GM23338 (cell line): Measurements from ENCODE around the gene SLC35G1. TPM values are rescaled to one million over a fixed set of nuclear protein-coding genes. Genes with fewer than 3 reads are reported as not detected.

ENCODE experiments used
- ATAC-seq: fragments of 200-7000 bp; cut with Tn5 transposase; 3 replicates; pipeline ENCODE4 v1.9.1; 2020
- DNase-seq: peaks from one replicate; pipeline ENCODE4 v3.0.0-alpha.2; 2015; ENCODE audit warnings: low spot score
- H2AFZ ChIP-seq: fragments of 200-600 bp; sonication (generic); 2 replicates; pipeline ENCODE4 v1.8.0; 2016; ENCODE audit warnings: antibody characterized with exemption, mild to moderate bottlenecking, moderate library complexity
- H3F3A ChIP-seq: fragments of 200-600 bp; sonication (generic); replicated peaks from 2 replicates; pipeline ENCODE4 v1.8.0; 2017; ENCODE audit warnings: antibody characterized with exemption, mixed run types, low read depth
- H3K27ac ChIP-seq: fragments of 200-600 bp; sonication (generic); 2 replicates; pipeline ENCODE4 v1.6.1; 2016; ENCODE audit warnings: low read depth
- H3K27me3 ChIP-seq: fragments of 200-600 bp; sonication (generic); 2 replicates; pipeline ENCODE4 v1.8.0; 2016; ENCODE audit warnings: mild to moderate bottlenecking, mixed run types, moderate library complexity; ENCODE audit not compliant: insufficient read depth
- H3K36me3 ChIP-seq: fragments of 200-600 bp; sonication (generic); 2 replicates; pipeline ENCODE4 v1.8.0; 2016; ENCODE audit warnings: mild to moderate bottlenecking; ENCODE audit not compliant: insufficient read depth
- H3K4me1 ChIP-seq: fragments of 200-600 bp; sonication (generic); 2 replicates; pipeline ENCODE4 v1.8.0; 2016; ENCODE audit warnings: mild to moderate bottlenecking, moderate library complexity; ENCODE audit not compliant: insufficient read depth
- H3K4me2 ChIP-seq: fragments of 200-600 bp; sonication (generic); 2 replicates; pipeline ENCODE4 v1.7.1; 2017; ENCODE audit warnings: mixed run types
- H3K4me3 ChIP-seq: fragments of 200-600 bp; sonication (generic); 2 replicates; pipeline ENCODE4 v1.6.1; 2016; ENCODE audit warnings: mixed run types
- H3K79me2 ChIP-seq: fragments of 200-600 bp; sonication (generic); replicated peaks from 2 replicates; pipeline ENCODE4 v1.8.0; 2017; ENCODE audit warnings: mild to moderate bottlenecking; ENCODE audit not compliant: insufficient read depth
- H3K9me2 ChIP-seq: fragments of 200-600 bp; sonication (generic); 2 replicates; pipeline ENCODE4 v1.8.0; 2017; ENCODE audit not compliant: insufficient read depth
- H4K20me1 ChIP-seq: fragments of 200-600 bp; sonication (generic); replicated peaks from 2 replicates; pipeline ENCODE4 v1.8.0; 2017; ENCODE audit warnings: mild to moderate bottlenecking; ENCODE audit not compliant: insufficient read depth
- H3K27ac Mint-ChIP-seq: 2 replicates; pipeline ENCODE4 v1.8.0; 2020; ENCODE audit warnings: inconsistent platforms, mild to moderate bottlenecking, moderate library complexity, mixed read lengths
- H3K27me3 Mint-ChIP-seq: 3 replicates; pipeline ENCODE4 v1.8.0; 2022; ENCODE audit warnings: low read depth, mild to moderate bottlenecking, moderate library complexity, mixed read lengths, inconsistent platforms; ENCODE audit not compliant: insufficient read depth, poor library complexity
- H3K36me3 Mint-ChIP-seq: 3 replicates; pipeline ENCODE4 v1.8.0; 2021; ENCODE audit warnings: low read depth, mild to moderate bottlenecking, inconsistent platforms, moderate library complexity, mixed read lengths
- H3K4me1 Mint-ChIP-seq: 3 replicates; pipeline ENCODE4 v1.8.0; 2020; ENCODE audit warnings: mild to moderate bottlenecking, inconsistent platforms, mixed read lengths
- H3K4me3 Mint-ChIP-seq: 3 replicates; pipeline ENCODE4 v1.8.0; 2021; ENCODE audit warnings: moderate library complexity, mild to moderate bottlenecking, inconsistent platforms, mixed read lengths
- H3K9me3 Mint-ChIP-seq: 3 replicates; pipeline ENCODE4 v1.8.0; 2020; ENCODE audit warnings: moderate library complexity, mild to moderate bottlenecking, inconsistent platforms, mixed read lengths
- CREB1 ChIP-seq: fragments of 250-450 bp; sonication (Bioruptor Pico); IDR thresholded peaks from 2 replicates; pipeline ENCODE4 v1.5.0; 2020; ENCODE audit warnings: low read depth, mild to moderate bottlenecking, moderate library complexity
- EZH2 ChIP-seq: fragments of 200-600 bp; sonication (generic); IDR thresholded peaks from one replicate; pipeline ENCODE4 v1.8.0; 2017; ENCODE audit warnings: antibody characterized with exemption, mild to moderate bottlenecking, low read depth; ENCODE audit not compliant: unreplicated experiment
- EZH2phosphoT487 ChIP-seq: fragments of 200-600 bp; sonication (generic); IDR thresholded peaks from one replicate; pipeline ENCODE4 v1.8.1; 2018; ENCODE audit warnings: antibody characterized with exemption; ENCODE audit not compliant: unreplicated experiment
- JUNB ChIP-seq: IDR thresholded peaks from one replicate; pipeline ENCODE4 v1.6.1; 2016; ENCODE audit warnings: antibody characterized with exemption; ENCODE audit not compliant: unreplicated experiment
- NANOG ChIP-seq: IDR thresholded peaks from 2 replicates; pipeline ENCODE4 v1.6.1; 2016; ENCODE audit warnings: antibody characterized with exemption, borderline replicate concordance
- POLR2AphosphoS5 ChIP-seq: IDR thresholded peaks from 2 replicates; pipeline ENCODE4 v1.6.1; 2016; ENCODE audit warnings: antibody characterized with exemption, low read depth
- STAT1 ChIP-seq: IDR thresholded peaks from one replicate; pipeline ENCODE4 v1.6.1; 2016; ENCODE audit warnings: antibody characterized with exemption; ENCODE audit not compliant: unreplicated experiment
- ZNF114 ChIP-seq: fragments of 250-450 bp; sonication (Bioruptor Pico); IDR thresholded peaks from 2 replicates; pipeline ENCODE4 v1.5.0; 2020; ENCODE audit warnings: mild to moderate bottlenecking, moderate library complexity
- ZNF331 ChIP-seq: fragments of 250-450 bp; sonication (Bioruptor Pico); IDR thresholded peaks from 2 replicates; pipeline ENCODE4 v1.5.0; 2020; ENCODE audit warnings: low read depth, mild to moderate bottlenecking, moderate library complexity
- polyA plus RNA-seq: library from polyadenylated mRNA; unstranded; fragments of >200 nt; fragmentation: Nextera tagmentation; extraction: Ambion mirVana; gene quantifications from 2 replicates; pipeline ENCODE4 v1.2.1, GENCODE V29; 2016
- total RNA-seq: library from RNA; depleted of rRNA; stranded (reverse); fragments of >200 nt; shearing (Covaris generic); gene quantifications from 2 replicates; pipeline ENCODE4 v1.2.3, GENCODE V29; 2014
- TF ChIP-seq, protein P1 (sequence below), 2 experiments: fragments of 200-600 bp in 1 of 2; sonication (generic) in 1 of 2; conservative IDR thresholded peaks; 2 replicates each; pipeline versions ENCODE4 v1.5.1 to v1.6.1; 2016 to 2017; ENCODE audit warnings: antibody characterized with exemption in 2 of 2, low read depth in 2 of 2, mild to moderate bottlenecking in 2 of 2, moderate library complexity in 1 of 2
- TF ChIP-seq, protein P2 (sequence below): IDR thresholded peaks from one replicate; pipeline ENCODE4 v1.6.1; 2018; ENCODE audit warnings: antibody characterized with exemption; ENCODE audit not compliant: unreplicated experiment
- TF ChIP-seq, protein P3 (sequence below): fragments of 250-450 bp; sonication (Bioruptor Pico); IDR thresholded peaks from 2 replicates; pipeline ENCODE4 v1.5.0; 2020; ENCODE audit warnings: mild to moderate bottlenecking, moderate library complexity
- TF ChIP-seq, protein P4 (sequence below): IDR thresholded peaks from 2 replicates; pipeline ENCODE4 v1.6.1; 2016; ENCODE audit warnings: antibody characterized with exemption

Gene SLC35G1
- total and polyA plus RNA-seq, 2 experiments from 2014 or later = 3.9 to 4.1 TPM

DNA sequence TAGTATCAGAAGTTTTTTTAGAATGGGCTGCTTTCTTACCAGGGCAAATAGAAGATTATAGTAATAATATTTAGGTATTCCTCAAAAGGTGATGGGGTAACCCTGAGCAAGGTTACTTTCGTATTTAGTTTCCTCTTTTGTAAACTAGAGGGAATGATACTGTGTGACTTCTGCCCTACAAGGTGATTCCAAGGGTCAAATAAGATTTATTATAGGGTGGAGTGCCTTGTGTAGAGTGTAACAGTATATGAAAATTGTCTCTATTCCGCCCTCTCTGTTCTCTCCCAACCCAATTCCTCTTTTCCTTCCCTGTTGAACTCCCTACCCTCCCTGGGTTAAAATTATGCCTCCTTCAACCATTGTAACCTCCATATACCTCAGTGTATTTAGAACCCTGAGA, 5.3 kb downstream of the SLC35G1 start:
- TF ChIP-seq EZH2phosphoT487 (no peak), ZNF331 (no peak), POLR2AphosphoS5 (no peak), NANOG (no peak), STAT1 (no peak), ZNF114 (CRISPR knock-in tag) (no peak), EZH2 (no peak), JUNB (no peak), CREB1 (CRISPR knock-in tag) (no peak)
- TF ChIP-seq, protein P1, sequence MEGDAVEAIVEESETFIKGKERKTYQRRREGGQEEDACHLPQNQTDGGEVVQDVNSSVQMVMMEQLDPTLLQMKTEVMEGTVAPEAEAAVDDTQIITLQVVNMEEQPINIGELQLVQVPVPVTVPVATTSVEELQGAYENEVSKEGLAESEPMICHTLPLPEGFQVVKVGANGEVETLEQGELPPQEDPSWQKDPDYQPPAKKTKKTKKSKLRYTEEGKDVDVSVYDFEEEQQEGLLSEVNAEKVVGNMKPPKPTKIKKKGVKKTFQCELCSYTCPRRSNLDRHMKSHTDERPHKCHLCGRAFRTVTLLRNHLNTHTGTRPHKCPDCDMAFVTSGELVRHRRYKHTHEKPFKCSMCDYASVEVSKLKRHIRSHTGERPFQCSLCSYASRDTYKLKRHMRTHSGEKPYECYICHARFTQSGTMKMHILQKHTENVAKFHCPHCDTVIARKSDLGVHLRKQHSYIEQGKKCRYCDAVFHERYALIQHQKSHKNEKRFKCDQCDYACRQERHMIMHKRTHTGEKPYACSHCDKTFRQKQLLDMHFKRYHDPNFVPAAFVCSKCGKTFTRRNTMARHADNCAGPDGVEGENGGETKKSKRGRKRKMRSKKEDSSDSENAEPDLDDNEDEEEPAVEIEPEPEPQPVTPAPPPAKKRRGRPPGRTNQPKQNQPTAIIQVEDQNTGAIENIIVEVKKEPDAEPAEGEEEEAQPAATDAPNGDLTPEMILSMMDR (conservative IDR thresholded peaks at IDR 0.05; ENCODE audit: low read depth in 2 of 2) = no peak
- TF ChIP-seq, protein P2, sequence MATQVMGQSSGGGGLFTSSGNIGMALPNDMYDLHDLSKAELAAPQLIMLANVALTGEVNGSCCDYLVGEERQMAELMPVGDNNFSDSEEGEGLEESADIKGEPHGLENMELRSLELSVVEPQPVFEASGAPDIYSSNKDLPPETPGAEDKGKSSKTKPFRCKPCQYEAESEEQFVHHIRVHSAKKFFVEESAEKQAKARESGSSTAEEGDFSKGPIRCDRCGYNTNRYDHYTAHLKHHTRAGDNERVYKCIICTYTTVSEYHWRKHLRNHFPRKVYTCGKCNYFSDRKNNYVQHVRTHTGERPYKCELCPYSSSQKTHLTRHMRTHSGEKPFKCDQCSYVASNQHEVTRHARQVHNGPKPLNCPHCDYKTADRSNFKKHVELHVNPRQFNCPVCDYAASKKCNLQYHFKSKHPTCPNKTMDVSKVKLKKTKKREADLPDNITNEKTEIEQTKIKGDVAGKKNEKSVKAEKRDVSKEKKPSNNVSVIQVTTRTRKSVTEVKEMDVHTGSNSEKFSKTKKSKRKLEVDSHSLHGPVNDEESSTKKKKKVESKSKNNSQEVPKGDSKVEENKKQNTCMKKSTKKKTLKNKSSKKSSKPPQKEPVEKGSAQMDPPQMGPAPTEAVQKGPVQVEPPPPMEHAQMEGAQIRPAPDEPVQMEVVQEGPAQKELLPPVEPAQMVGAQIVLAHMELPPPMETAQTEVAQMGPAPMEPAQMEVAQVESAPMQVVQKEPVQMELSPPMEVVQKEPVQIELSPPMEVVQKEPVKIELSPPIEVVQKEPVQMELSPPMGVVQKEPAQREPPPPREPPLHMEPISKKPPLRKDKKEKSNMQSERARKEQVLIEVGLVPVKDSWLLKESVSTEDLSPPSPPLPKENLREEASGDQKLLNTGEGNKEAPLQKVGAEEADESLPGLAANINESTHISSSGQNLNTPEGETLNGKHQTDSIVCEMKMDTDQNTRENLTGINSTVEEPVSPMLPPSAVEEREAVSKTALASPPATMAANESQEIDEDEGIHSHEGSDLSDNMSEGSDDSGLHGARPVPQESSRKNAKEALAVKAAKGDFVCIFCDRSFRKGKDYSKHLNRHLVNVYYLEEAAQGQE = no peak
- TF ChIP-seq, protein P3, sequence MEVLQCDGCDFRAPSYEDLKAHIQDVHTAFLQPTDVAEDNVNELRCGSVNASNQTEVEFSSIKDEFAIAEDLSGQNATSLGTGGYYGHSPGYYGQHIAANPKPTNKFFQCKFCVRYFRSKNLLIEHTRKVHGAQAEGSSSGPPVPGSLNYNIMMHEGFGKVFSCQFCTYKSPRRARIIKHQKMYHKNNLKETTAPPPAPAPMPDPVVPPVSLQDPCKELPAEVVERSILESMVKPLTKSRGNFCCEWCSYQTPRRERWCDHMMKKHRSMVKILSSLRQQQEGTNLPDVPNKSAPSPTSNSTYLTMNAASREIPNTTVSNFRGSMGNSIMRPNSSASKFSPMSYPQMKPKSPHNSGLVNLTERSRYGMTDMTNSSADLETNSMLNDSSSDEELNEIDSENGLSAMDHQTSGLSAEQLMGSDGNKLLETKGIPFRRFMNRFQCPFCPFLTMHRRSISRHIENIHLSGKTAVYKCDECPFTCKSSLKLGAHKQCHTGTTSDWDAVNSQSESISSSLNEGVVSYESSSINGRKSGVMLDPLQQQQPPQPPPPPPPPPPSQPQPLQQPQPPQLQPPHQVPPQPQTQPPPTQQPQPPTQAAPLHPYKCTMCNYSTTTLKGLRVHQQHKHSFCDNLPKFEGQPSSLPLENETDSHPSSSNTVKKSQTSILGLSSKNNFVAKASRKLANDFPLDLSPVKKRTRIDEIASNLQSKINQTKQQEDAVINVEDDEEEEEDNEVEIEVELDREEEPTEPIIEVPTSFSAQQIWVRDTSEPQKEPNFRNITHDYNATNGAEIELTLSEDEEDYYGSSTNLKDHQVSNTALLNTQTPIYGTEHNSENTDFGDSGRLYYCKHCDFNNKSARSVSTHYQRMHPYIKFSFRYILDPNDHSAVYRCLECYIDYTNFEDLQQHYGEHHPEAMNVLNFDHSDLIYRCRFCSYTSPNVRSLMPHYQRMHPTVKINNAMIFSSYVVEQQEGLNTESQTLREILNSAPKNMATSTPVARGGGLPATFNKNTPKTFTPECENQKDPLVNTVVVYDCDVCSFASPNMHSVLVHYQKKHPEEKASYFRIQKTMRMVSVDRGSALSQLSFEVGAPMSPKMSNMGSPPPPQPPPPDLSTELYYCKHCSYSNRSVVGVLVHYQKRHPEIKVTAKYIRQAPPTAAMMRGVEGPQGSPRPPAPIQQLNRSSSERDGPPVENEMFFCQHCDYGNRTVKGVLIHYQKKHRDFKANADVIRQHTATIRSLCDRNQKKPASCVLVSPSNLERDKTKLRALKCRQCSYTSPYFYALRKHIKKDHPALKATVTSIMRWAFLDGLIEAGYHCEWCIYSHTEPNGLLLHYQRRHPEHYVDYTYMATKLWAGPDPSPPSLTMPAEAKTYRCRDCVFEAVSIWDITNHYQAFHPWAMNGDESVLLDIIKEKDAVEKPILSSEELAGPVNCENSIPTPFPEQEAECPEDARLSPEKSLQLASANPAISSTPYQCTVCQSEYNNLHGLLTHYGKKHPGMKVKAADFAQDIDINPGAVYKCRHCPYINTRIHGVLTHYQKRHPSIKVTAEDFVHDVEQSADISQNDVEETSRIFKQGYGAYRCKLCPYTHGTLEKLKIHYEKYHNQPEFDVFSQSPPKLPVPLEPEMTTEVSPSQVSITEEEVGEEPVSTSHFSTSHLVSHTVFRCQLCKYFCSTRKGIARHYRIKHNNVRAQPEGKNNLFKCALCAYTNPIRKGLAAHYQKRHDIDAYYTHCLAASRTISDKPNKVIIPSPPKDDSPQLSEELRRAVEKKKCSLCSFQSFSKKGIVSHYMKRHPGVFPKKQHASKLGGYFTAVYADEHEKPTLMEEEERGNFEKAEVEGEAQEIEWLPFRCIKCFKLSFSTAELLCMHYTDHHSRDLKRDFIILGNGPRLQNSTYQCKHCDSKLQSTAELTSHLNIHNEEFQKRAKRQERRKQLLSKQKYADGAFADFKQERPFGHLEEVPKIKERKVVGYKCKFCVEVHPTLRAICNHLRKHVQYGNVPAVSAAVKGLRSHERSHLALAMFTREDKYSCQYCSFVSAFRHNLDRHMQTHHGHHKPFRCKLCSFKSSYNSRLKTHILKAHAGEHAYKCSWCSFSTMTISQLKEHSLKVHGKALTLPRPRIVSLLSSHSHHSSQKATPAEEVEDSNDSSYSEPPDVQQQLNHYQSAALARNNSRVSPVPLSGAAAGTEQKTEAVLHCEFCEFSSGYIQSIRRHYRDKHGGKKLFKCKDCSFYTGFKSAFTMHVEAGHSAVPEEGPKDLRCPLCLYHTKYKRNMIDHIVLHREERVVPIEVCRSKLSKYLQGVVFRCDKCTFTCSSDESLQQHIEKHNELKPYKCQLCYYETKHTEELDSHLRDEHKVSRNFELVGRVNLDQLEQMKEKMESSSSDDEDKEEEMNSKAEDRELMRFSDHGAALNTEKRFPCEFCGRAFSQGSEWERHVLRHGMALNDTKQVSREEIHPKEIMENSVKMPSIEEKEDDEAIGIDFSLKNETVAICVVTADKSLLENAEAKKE (CRISPR knock-in tag) = no peak
- TF ChIP-seq, protein P4, sequence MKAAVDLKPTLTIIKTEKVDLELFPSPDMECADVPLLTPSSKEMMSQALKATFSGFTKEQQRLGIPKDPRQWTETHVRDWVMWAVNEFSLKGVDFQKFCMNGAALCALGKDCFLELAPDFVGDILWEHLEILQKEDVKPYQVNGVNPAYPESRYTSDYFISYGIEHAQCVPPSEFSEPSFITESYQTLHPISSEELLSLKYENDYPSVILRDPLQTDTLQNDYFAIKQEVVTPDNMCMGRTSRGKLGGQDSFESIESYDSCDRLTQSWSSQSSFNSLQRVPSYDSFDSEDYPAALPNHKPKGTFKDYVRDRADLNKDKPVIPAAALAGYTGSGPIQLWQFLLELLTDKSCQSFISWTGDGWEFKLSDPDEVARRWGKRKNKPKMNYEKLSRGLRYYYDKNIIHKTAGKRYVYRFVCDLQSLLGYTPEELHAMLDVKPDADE = no peak
- ATAC-seq (no peak), DNase-seq (no peak)
- Histone ChIP-seq H3K4me3 (no peak overlapping the region), H3K27ac (no peak overlapping the region), H3K36me3 (no peaks in the 10 kb centered on the region), H3K4me2 (no peak overlapping the region), H4K20me1 (peaks cover 6% of the 10 kb centered on the region; the same call in 1 of the 2 replicates), H3K9me2 (no peaks in the 10 kb centered on the region), H3K4me1 (peaks cover 6% of the 10 kb centered on the region; the same call in 1 of the 2 replicates), H3K27me3 (peaks cover 25% of the 10 kb centered on the region), H2AFZ (no peak overlapping the region), H3F3A (no peaks in the 10 kb centered on the region), H3K79me2 (0 out of 2 replicates have a peak, but pooled peaks cover 3% of the 10 kb centered on the region)
- Mint-ChIP-seq H3K27ac (no peak overlapping the region), H3K36me3 (no peaks in the 10 kb centered on the region; the same call in 2 of the 3 replicates), H3K27me3 (peaks cover 13% of the 10 kb centered on the region), H3K9me3 (no peaks in the 10 kb centered on the region), H3K4me1 (peaks cover 24% of the 10 kb centered on the region), H3K4me3 (no peak overlapping the region)
